Endothelial cell of umbilical vein (primary cell): ENCODE measurements around the gene CHCHD3.

Experiments
- CTCF ChIP-seq, 2 donors: IDR thresholded peaks; 1 replicate in 1 of 2; 2 replicates in 1 of 2; pipeline ENCODE4 v1.5.1; 2011; ENCODE audit warnings: low read length in 2 of 2, mild to moderate bottlenecking in 2 of 2, moderate library complexity in 2 of 2, control low read depth in 1 of 2, inconsistent platforms in 1 of 2, low read depth in 1 of 2; ENCODE audit not compliant: insufficient read depth in 1 of 2; ENCODE audit errors: extremely low read depth in 1 of 2
- EZH2 ChIP-seq: IDR thresholded peaks from 2 replicates; pipeline ENCODE4 v1.6.1; 2012; ENCODE audit warnings: borderline replicate concordance, low read depth, mild to moderate bottlenecking, moderate library complexity, low read length, inconsistent platforms; ENCODE audit not compliant: severe bottlenecking
- MYC ChIP-seq: IDR thresholded peaks from one replicate; pipeline ENCODE4 v1.6.1; 2011; ENCODE audit warnings: mild to moderate bottlenecking, low read depth, low read length
- POLR2A ChIP-seq: IDR thresholded peaks from 2 replicates; pipeline ENCODE4 v1.6.1; 2012; ENCODE audit warnings: low read depth, mild to moderate bottlenecking, control low read depth, low read length
- TF ChIP-seq, protein P1 (sequence below): IDR thresholded peaks from 2 replicates; pipeline ENCODE4 v1.6.1; 2011; ENCODE audit not compliant: insufficient read depth, insufficient read length

DNA sequence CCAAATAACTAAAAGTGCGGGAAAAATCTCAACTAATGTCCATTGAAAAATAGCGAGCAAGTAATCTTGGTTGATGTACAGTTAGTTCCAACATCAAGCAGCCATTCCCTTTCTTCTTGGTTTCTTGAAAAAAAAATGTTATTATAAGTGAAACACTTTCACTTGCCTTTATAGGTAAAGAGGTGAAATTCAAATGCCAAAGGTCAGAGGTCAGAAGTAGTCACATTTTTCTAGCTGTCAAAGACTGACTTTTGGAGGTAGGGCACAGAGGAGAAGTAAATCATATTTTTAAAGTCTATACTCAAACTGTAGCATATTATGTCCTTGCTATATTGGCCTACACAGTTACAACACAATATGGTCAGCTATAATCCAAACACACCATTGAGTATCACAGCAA lies 62.3 kb downstream of the CHCHD3 start:
- TF ChIP-seq EZH2 (no peak), POLR2A (no peak), MYC (no peak), CTCF (IDR thresholded peaks at IDR 0.05; ENCODE audit: extremely low read depth in 1 of 2, insufficient read depth in 1 of 2, low read depth in 1 of 2, low read length in 2 of 2) (no peak)
- TF ChIP-seq, protein P1, sequence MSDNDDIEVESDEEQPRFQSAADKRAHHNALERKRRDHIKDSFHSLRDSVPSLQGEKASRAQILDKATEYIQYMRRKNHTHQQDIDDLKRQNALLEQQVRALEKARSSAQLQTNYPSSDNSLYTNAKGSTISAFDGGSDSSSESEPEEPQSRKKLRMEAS = no peak
